Activated T-helper 2 cell treated with anti-CD3 and anti-CD28 coated beads, Interferon-gamma antibody, Interleukin-2, Interleukin-4, amounts not matched to agents 10 μg/mL and 5 μg/mL and 100 μg/mL, durations not matched to agents 14 hours and 24 hours and 36 hours (primary cell): Measurements from ENCODE around the gene GALNT10. TPM values are rescaled to one million over a fixed set of nuclear protein-coding genes. Genes with fewer than 3 reads are reported as not detected.

ENCODE experiments used
- DNase-seq: peaks from one replicate; pipeline ENCODE4 v3.0.0; 2021; ENCODE audit warnings: low spot score
- H3K27ac Mint-ChIP-seq: one replicate; pipeline ENCODE4 v1.8.0; 2021; ENCODE audit warnings: mixed read lengths
- H3K27me3 Mint-ChIP-seq: one replicate; pipeline ENCODE4 v1.8.0; 2021; ENCODE audit warnings: low read depth, mixed read lengths
- H3K36me3 Mint-ChIP-seq: one replicate; pipeline ENCODE4 v1.8.0; 2021; ENCODE audit warnings: low read depth, mixed read lengths
- H3K4me1 Mint-ChIP-seq: one replicate; pipeline ENCODE4 v1.8.0; 2021; ENCODE audit warnings: low read depth, mixed read lengths
- H3K4me3 Mint-ChIP-seq: one replicate; pipeline ENCODE4 v1.8.0; 2021; ENCODE audit warnings: low read depth, mild to moderate bottlenecking, moderate library complexity, mixed read lengths
- H3K9me3 Mint-ChIP-seq: one replicate; pipeline ENCODE4 v1.8.0; 2021; ENCODE audit warnings: mixed read lengths
- intact Hi-C: fragments of 100-400 bp; cut with micrococcal nuclease; formaldehyde crosslinking; loops from one replicate; pipeline ENCODE4 v1.15.1; 2023
- total RNA-seq: library from RNA; stranded (reverse); gene quantifications from 2 replicates; pipeline ENCODE4 v1.2.3, GENCODE V29; 2022

The GALNT10 gene
- total RNA-seq, 1 donor from 2014 or later = 35.5 TPM

- no peak overlapping the region for H3K27ac Mint-ChIP-seq
- intact Hi-C loops = loop anchor here (10.0 kb wide), 1 partner anchor 77 kb away; the partner anchor contains the start of gene GALNT10
These were observed 80.9 kb downstream of the GALNT10 start for GRCh38 chr5:154271466-154271865.

GRCh38 chr5:154271936-154272514, 81.5 kb downstream of the GALNT10 start:
- no peak for DNase-seq
- no peaks in the 10 kb centered on the region for H3K9me3 Mint-ChIP-seq
- H3K27ac Mint-ChIP-seq = no peak overlapping the region
- peaks cover 44% of the 10 kb centered on the region for H3K4me1 Mint-ChIP-seq
- no peaks in the 10 kb centered on the region for H3K27me3 Mint-ChIP-seq
- peaks cover 7% of the 10 kb centered on the region for H3K36me3 Mint-ChIP-seq
- H3K4me3 Mint-ChIP-seq = no peak overlapping the region
- intact Hi-C loops = loop anchor here (10.0 kb wide), 1 partner anchor 77 kb away; the partner anchor contains the start of gene GALNT10

More at GRCh38 chr5:154271466-154271865, 80.9 kb downstream of the GALNT10 start:
- no peaks in the 10 kb centered on the region for H3K27me3 Mint-ChIP-seq
- peaks cover 39% of the 10 kb centered on the region for H3K4me1 Mint-ChIP-seq
- DNase-seq = no peak
- peaks cover 6% of the 10 kb centered on the region for H3K36me3 Mint-ChIP-seq
- no peak overlapping the region for H3K4me3 Mint-ChIP-seq
- H3K9me3 Mint-ChIP-seq = no peaks in the 10 kb centered on the region

GRCh38 chr5:154273028-154273617, 82.6 kb downstream of the GALNT10 start:
- peaks cover under 1% of the 10 kb centered on the region for H3K9me3 Mint-ChIP-seq
- peak overlapping the region; percentile 40 for H3K27ac Mint-ChIP-seq
- intact Hi-C loops = loop anchor here (10.0 kb wide), 1 partner anchor 78 kb away; the partner anchor contains the start of gene GALNT10
- H3K36me3 Mint-ChIP-seq = peaks cover 12% of the 10 kb centered on the region
- peak; percentile 11 for DNase-seq
- H3K4me3 Mint-ChIP-seq = no peak overlapping the region
- H3K27me3 Mint-ChIP-seq = no peaks in the 10 kb centered on the region
- H3K4me1 Mint-ChIP-seq = peaks cover 52% of the 10 kb centered on the region

GRCh38 chr5:154273963-154274827, 83.7 kb downstream of the GALNT10 start:
- no peaks in the 10 kb centered on the region for H3K27me3 Mint-ChIP-seq
- peaks cover 21% of the 10 kb centered on the region for H3K36me3 Mint-ChIP-seq
- intact Hi-C loops = loop anchor here (10.0 kb wide), 1 partner anchor 79 kb away; the partner anchor contains the start of gene GALNT10
- H3K9me3 Mint-ChIP-seq = peaks cover 9% of the 10 kb centered on the region
- DNase-seq = no peak
- H3K4me1 Mint-ChIP-seq = peaks cover 59% of the 10 kb centered on the region
- no peak overlapping the region for H3K27ac Mint-ChIP-seq
- no peak overlapping the region for H3K4me3 Mint-ChIP-seq

DNA sequence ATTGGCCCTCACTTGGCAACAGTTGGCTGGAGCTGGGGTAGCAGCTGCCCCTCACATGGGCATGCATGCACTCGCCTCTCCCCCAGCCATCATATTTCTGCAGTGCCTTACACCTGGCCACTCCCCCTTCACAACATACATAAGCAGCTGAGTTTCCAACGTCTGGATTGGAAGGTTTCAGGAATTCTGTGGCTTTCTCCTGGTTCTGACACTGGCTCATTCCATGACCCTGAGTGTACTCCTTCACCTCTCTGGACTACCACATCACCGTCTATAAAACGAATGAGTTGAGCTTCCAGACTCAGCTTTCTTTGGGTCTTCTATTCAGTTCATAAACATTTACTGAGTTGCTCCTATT, 84.3 kb downstream of the GALNT10 start:
- peaks cover 9% of the 10 kb centered on the region for H3K9me3 Mint-ChIP-seq

GRCh38 chr5:154275566-154275965, 85.0 kb downstream of the GALNT10 start:
- no peaks in the 10 kb centered on the region for H3K27me3 Mint-ChIP-seq
- peaks cover 21% of the 10 kb centered on the region for H3K36me3 Mint-ChIP-seq
- peaks cover 60% of the 10 kb centered on the region for H3K4me1 Mint-ChIP-seq
- no peak for DNase-seq
- H3K9me3 Mint-ChIP-seq = peaks cover 9% of the 10 kb centered on the region
- no peak overlapping the region for H3K4me3 Mint-ChIP-seq
- H3K27ac Mint-ChIP-seq = no peak overlapping the region
- intact Hi-C loops = loop anchor here (5.0 to 10.0 kb wide), 2 partner anchors 63 to 81 kb away; partner anchors contain the start of gene GALNT10

More for the DNA sequence above, 84.3 kb downstream of the GALNT10 start:
- no peaks in the 10 kb centered on the region for H3K27me3 Mint-ChIP-seq
- H3K36me3 Mint-ChIP-seq = peaks cover 21% of the 10 kb centered on the region
- DNase-seq = no peak
- intact Hi-C loops = loop anchor here (5.0 to 10.0 kb wide), 2 partner anchors 63 to 80 kb away; partner anchors contain the start of gene GALNT10
- H3K4me1 Mint-ChIP-seq = peaks cover 60% of the 10 kb centered on the region
- no peak overlapping the region for H3K27ac Mint-ChIP-seq
- H3K4me3 Mint-ChIP-seq = no peak overlapping the region

DNA sequence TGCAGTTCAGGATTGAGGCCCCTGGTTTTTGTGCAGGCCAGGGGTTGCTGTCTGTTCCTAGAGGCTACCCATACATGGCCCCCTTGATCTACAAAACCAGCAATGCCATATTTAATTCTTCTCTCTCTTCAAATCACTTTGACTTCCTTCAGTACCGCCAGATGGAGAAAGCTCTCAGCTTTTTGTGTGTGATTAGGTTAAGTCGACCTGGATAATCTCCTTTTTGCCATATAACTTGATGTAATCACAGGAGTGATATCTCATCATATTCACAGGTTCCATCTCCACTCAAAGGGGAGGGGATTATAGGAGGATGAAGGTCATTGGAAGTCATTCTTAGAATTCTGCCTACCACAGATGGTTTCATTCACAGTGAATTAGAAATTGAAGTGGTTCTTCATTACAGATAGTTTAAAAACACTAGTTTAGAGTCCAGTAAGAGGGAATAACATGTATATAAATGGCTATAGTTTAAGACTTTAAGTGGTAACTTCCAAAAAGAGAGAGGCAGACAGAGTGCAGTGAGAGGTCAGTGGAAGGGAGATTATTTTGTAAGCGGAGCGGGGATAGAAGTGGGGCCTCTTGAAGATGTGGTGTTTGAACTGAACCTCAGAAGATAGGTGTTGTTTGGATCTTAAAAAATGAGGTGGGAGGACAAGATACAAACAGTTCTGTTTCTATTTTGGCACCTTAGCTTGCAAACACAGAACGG, 85.9 kb downstream of the GALNT10 start:
- H3K4me3 Mint-ChIP-seq = no peak overlapping the region
- DNase-seq = no peak
- H3K27me3 Mint-ChIP-seq = no peaks in the 10 kb centered on the region
- peaks cover 9% of the 10 kb centered on the region for H3K9me3 Mint-ChIP-seq
- intact Hi-C loops = loop anchor here (5.0 to 10.0 kb wide), 2 partner anchors 64 to 82 kb away; partner anchors contain the start of gene GALNT10
- H3K36me3 Mint-ChIP-seq = peaks cover 21% of the 10 kb centered on the region
- peak overlapping the region; percentile 56 for H3K27ac Mint-ChIP-seq
- H3K4me1 Mint-ChIP-seq = peaks cover 60% of the 10 kb centered on the region

- H3K27me3 Mint-ChIP-seq = no peaks in the 10 kb centered on the region
- H3K9me3 Mint-ChIP-seq = peaks cover 9% of the 10 kb centered on the region
- peak overlapping the region; percentile 40 for H3K27ac Mint-ChIP-seq
- intact Hi-C loops = loop anchor here (5.0 to 10.0 kb wide), 2 partner anchors 65 to 82 kb away; partner anchors contain the start of gene GALNT10
- H3K36me3 Mint-ChIP-seq = peaks cover 21% of the 10 kb centered on the region
- peaks cover 57% of the 10 kb centered on the region for H3K4me1 Mint-ChIP-seq
- no peak overlapping the region for H3K4me3 Mint-ChIP-seq
- DNase-seq = no peak
These were observed 86.4 kb downstream of the GALNT10 start for GRCh38 chr5:154276973-154277331.

GRCh38 chr5:154277499-154277898, 87.0 kb downstream of the GALNT10 start:
- Mint-ChIP-seq H3K4me3 (no peak overlapping the region), H3K9me3 (peaks cover 9% of the 10 kb centered on the region), H3K27ac (no peak overlapping the region), H3K4me1 (peaks cover 52% of the 10 kb centered on the region), H3K27me3 (no peaks in the 10 kb centered on the region), H3K36me3 (peaks cover 21% of the 10 kb centered on the region)
- no peak for DNase-seq
- intact Hi-C loops = loop anchor here (5.0 to 10.0 kb wide), 2 partner anchors 65 to 83 kb away; partner anchors contain the start of gene GALNT10

DNA sequence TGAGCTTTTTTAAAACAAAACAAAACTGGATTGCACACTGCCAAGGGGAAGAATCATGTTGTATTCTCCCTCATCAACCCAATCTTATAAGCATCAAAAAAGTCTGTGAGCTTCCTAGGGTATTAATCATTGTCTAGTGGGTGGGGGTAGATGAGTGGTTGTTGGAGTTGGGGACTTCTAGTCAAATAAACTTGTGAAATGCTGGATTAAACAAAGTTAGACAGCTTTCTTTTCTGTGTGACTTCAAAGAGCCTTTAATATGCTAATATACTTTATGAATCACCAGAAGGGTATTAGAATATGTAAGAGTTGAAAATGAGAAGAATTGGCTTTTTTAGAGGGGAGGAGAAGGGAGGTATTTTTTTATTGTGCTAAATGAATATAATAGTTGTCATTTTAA, 87.7 kb downstream of the GALNT10 start:
- Mint-ChIP-seq H3K9me3 (peaks cover 9% of the 10 kb centered on the region), H3K27me3 (no peaks in the 10 kb centered on the region), H3K4me1 (peaks cover 48% of the 10 kb centered on the region), H3K4me3 (no peak overlapping the region), H3K27ac (no peak overlapping the region), H3K36me3 (peaks cover 21% of the 10 kb centered on the region)
- DNase-seq = no peak
- intact Hi-C loops = loop anchor here (5.0 to 10.0 kb wide), 2 partner anchors 66 to 83 kb away; partner anchors contain the start of gene GALNT10

- Mint-ChIP-seq H3K4me1 (peaks cover 42% of the 10 kb centered on the region), H3K9me3 (peaks cover 9% of the 10 kb centered on the region), H3K27ac (no peak overlapping the region), H3K27me3 (no peaks in the 10 kb centered on the region), H3K4me3 (no peak overlapping the region), H3K36me3 (peaks cover 21% of the 10 kb centered on the region)
- intact Hi-C loops = loop anchor here (5.0 to 10.0 kb wide), 2 partner anchors 67 to 84 kb away; partner anchors contain the start of gene GALNT10
- DNase-seq = no peak
These were observed 88.4 kb downstream of the GALNT10 start for GRCh38 chr5:154278908-154279307.

- DNase-seq = no peak
- H3K27me3 Mint-ChIP-seq = no peaks in the 10 kb centered on the region
- no peaks in the 10 kb centered on the region for H3K36me3 Mint-ChIP-seq
- peaks cover 5% of the 10 kb centered on the region for H3K4me1 Mint-ChIP-seq
- no peak overlapping the region for H3K27ac Mint-ChIP-seq
- no peaks in the 10 kb centered on the region for H3K9me3 Mint-ChIP-seq
- intact Hi-C loops = no loop called here
- no peak overlapping the region for H3K4me3 Mint-ChIP-seq
These were observed 93.9 kb downstream of the GALNT10 start for GRCh38 chr5:154284433-154284832.
